ENCODE results near the gene ARRDC4.
"Not testable (repeated sequence)": the region's sequence is repeated elsewhere in the genome, so short reads cannot be mapped to it uniquely, and the experiment has no call there.

ARRDC4 gene

GRCh38 chr15:97966246-97966645 lies 5.7 kb downstream of the ARRDC4 start:
- DNase-seq (ENCODE audit: low read depth in 1 of 2, low spot score in 1 of 2): no peak

- DNase-seq (ENCODE audit: low read depth in 1 of 2, low spot score in 1 of 2): no peak
These were observed 6.6 kb downstream of the ARRDC4 start for GRCh38 chr15:97966924-97967620.

- no peak for DNase-seq (ENCODE audit: low read depth in 1 of 2, low spot score in 1 of 2)
These were observed 7.4 kb downstream of the ARRDC4 start for GRCh38 chr15:97967881-97968280.

GRCh38 chr15:97968380-97968779 lies 7.9 kb downstream of the ARRDC4 start:
- no peak for DNase-seq (ENCODE audit: low read depth in 1 of 2, low spot score in 1 of 2)

- no peak for DNase-seq (ENCODE audit: low read depth in 1 of 2, low spot score in 1 of 2)
These were observed 11.9 kb downstream of the ARRDC4 start for GRCh38 chr15:97972366-97972765.

- no peak for DNase-seq (ENCODE audit: low read depth in 1 of 2, low spot score in 1 of 2)
These were observed 15.6 kb downstream of the ARRDC4 start for GRCh38 chr15:97976129-97976528.

GRCh38 chr15:97976766-97977503 lies 16.4 kb downstream of the ARRDC4 start:
- no peak for DNase-seq (ENCODE audit: low read depth in 1 of 2, low spot score in 1 of 2)

GRCh38 chr15:97977734-97978133 lies 17.2 kb downstream of the ARRDC4 start:
- no peak for DNase-seq (ENCODE audit: low read depth in 1 of 2, low spot score in 1 of 2)

- DNase-seq (ENCODE audit: low read depth in 1 of 2, low spot score in 1 of 2): no peak
These were observed 18.1 kb downstream of the ARRDC4 start for GRCh38 chr15:97978401-97979139.

- DNase-seq (ENCODE audit: low read depth in 1 of 2, low spot score in 1 of 2): no peak
These were observed 18.6 kb downstream of the ARRDC4 start for GRCh38 chr15:97979140-97979520.

- no peak for DNase-seq (ENCODE audit: low read depth in 1 of 2, low spot score in 1 of 2)
These were observed 20.6 kb downstream of the ARRDC4 start for GRCh38 chr15:97981058-97981457.

- DNase-seq (ENCODE audit: low read depth in 1 of 2, low spot score in 1 of 2): no peak
These were observed 21.3 kb downstream of the ARRDC4 start for GRCh38 chr15:97981758-97982157.

GRCh38 chr15:97984157-97984556 lies 23.7 kb downstream of the ARRDC4 start:
- DNase-seq (ENCODE audit: low read depth in 1 of 2, low spot score in 1 of 2): no peak

- not testable (repeated sequence) for DNase-seq (ENCODE audit: low read depth in 1 of 2, low spot score in 1 of 2)
These were observed 25.5 kb downstream of the ARRDC4 start for GRCh38 chr15:97985979-97986378.

- no peak for DNase-seq (ENCODE audit: low read depth in 1 of 2, low spot score in 1 of 2)
These were observed 26.3 kb downstream of the ARRDC4 start for GRCh38 chr15:97986781-97987180.

GRCh38 chr15:97989299-97989698 lies 28.8 kb downstream of the ARRDC4 start:
- no peak for DNase-seq (ENCODE audit: low read depth in 1 of 2, low spot score in 1 of 2)

GRCh38 chr15:97991972-97992541 lies 31.6 kb downstream of the ARRDC4 start:
- no peak for DNase-seq (ENCODE audit: low read depth in 1 of 2, low spot score in 1 of 2)

- no peak for DNase-seq (ENCODE audit: low read depth in 1 of 2, low spot score in 1 of 2)
These were observed 32.3 kb downstream of the ARRDC4 start for GRCh38 chr15:97992823-97993222.

- no peak for DNase-seq (ENCODE audit: low read depth in 1 of 2, low spot score in 1 of 2)
These were observed 32.8 kb downstream of the ARRDC4 start for GRCh38 chr15:97993310-97993738.

- no peak for DNase-seq (ENCODE audit: low read depth in 1 of 2, low spot score in 1 of 2)
These were observed 33.7 kb downstream of the ARRDC4 start for GRCh38 chr15:97994236-97994635.

- DNase-seq (ENCODE audit: low read depth in 1 of 2, low spot score in 1 of 2): no peak
These were observed 34.7 kb downstream of the ARRDC4 start for GRCh38 chr15:97995192-97995591.

All from stimulated activated CD4-positive, alpha-beta T cell treated with anti-CD3 and anti-CD28 coated beads, Interleukin-15, amount 100 ng/mL, for 1 hour (primary cell).